ENCODE data around the gene ASCC1. TPM values are rescaled to one million over a fixed set of nuclear protein-coding genes. Genes with fewer than 3 reads are reported as not detected.
"Not testable (repeated sequence)": the region's sequence is repeated elsewhere in the genome, so short reads cannot be mapped to it uniquely, and the experiment has no call there.

ASCC1 gene
- total and polyA plus RNA-seq, 2 donors = 29.7 to 33.5 TPM

DNA sequence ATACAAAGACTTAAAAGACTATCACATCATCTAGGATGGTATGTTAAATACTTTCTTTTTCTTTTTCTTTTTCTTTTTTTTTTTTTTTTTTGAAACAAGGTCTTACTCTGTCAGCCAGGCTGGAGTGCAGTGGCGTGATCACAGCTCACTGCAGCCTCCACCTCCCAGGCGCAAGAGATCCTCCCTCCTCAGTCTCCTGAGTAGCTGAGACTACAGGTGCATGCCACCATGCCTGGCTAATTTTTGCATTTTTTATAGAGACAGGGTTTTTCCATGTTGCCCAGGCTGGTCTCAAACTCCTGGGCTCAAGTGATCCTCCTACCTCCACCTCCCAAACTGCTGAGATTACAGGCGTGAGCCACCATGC is 108.1 kb downstream of the ASCC1 start:
- not testable (repeated sequence) for H3K36me3 ChIP-seq (ENCODE audit: insufficient read depth); H3K4me3 ChIP-seq (ENCODE audit: low read depth, low read length); H3K27ac ChIP-seq (ENCODE audit: low read depth); H3K4me1 ChIP-seq (ENCODE audit: insufficient read depth); DNase-seq (ENCODE audit: extremely low spot score)
- WGBS = 97% methylated on average over 3 of the region's 3 CpGs

DNA sequence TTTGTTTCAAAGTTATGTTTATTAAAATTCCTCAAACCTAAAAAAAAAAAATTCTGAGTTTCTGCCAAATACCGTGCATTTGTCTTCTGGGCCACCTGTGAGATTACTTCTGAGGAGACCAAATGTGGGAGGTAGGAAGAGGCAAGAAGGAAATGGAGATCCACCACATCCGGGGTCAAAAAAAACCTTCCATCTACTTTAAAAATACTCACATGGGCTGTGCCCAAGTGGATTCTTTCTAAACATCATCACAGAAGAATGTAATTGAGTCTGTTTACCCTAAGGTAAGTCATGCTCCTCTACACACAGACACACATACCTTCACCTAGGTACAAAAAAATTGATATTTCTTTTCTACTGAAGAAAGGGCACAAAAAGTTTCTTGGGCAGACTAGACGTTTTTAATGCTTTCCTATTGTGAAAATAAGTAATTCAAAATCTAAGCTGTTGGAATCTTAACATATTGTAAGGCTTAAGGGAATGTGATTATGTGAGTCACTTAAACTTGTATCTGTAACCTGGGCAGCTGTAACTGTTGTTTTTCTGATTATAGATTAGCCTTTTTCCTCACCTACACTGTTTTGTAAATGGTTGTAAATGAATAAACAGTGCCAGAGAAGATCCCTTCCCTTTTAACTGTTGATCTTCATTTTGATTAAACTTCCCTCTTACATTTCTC is 108.6 kb downstream of the ASCC1 start:
- H3K27ac ChIP-seq (ENCODE audit: low read depth) = no peak overlapping the region
- 51% methylated on average over 3 of the region's 3 CpGs for WGBS
- H3K4me3 ChIP-seq (ENCODE audit: low read depth, low read length) = no peak overlapping the region
- H3K36me3 ChIP-seq (ENCODE audit: insufficient read depth) = no peaks in the 10 kb centered on the region
- no peak for DNase-seq (ENCODE audit: extremely low spot score)
- no peaks in the 10 kb centered on the region for H3K4me1 ChIP-seq (ENCODE audit: insufficient read depth)

DNA sequence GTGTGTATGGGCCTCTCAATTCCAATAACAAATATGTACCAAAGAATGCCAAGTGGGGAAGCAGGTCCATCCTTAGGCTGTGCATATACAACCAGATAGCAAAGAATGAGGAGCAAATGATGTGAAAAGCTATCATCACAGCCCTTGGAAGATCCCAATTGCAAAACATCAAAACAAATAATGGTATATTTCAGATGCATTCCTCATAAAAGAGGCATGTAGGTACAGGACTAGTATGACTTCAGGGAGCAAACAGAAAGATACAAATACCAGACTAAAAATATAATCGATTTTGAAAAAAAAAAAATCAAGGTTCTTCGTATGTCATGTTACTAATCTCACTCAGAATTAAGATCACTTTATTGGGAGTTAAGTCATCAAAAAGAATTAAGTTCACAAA is 109.2 kb downstream of the ASCC1 start:
- Histone ChIP-seq H3K4me3 (ENCODE audit: low read depth, low read length) (no peak overlapping the region), H3K36me3 (ENCODE audit: insufficient read depth) (no peaks in the 10 kb centered on the region), H3K4me1 (ENCODE audit: insufficient read depth) (no peaks in the 10 kb centered on the region), H3K27ac (ENCODE audit: low read depth) (no peak overlapping the region)
- no peak for DNase-seq (ENCODE audit: extremely low spot score)
- 87% methylated on average over 2 of the region's 2 CpGs for WGBS

DNA sequence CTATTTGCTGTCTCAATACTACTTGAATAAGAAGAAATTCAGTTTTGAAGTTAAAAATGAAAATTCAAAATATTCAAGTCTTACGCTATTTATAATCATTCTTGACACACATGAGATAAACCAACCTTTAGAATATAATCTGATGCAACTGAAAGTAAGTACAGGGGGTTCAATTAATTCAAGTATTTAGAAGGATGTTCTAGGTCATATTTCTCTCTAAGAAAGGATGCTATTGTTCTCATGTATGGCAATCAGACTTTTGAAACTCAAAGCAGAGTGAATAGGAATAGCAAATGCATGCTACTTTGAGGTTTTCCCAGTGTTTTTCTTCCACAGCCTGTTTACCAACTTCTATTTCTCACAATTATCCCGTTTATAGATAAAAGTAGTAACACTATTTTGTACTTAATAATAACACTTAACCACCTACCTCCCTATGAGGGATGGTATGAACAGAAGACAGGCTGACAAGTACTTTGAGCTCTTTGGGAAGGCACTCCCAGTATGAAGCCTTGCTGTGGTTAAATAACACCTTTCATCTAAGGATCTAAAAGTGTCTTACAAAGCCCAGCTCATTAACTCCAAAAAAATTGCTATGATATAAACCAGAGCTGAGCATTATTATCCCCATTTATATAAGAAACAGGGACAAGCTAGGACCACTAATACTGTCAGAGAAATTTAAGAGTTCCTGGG is 109.8 kb downstream of the ASCC1 start:
- WGBS = 89% methylated on average over 2 of the region's 2 CpGs
- DNase-seq (ENCODE audit: extremely low spot score) = no peak
- Histone ChIP-seq H3K27ac (ENCODE audit: low read depth) (no peak overlapping the region), H3K36me3 (ENCODE audit: insufficient read depth) (no peaks in the 10 kb centered on the region), H3K4me3 (ENCODE audit: low read depth, low read length) (no peak overlapping the region), H3K4me1 (ENCODE audit: insufficient read depth) (no peaks in the 10 kb centered on the region)

DNA sequence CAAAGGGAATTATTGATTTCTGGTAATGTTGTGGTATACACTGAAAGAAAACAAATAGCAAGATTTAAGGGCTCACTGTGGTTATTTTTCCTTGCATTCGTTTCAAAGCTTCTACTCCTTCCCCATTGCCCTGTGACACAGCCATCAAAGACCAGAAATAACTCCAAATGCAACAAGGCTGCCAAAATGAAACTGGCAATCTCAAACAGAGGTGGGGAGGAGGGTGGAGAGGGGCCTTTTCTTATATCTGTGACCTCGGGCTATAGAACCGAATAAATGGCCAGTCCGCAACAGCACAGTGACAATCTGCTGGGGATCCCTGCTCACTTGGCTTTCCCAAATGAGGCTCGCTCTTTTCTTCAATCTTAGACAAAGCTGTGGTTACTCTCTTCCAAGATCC is 110.4 kb downstream of the ASCC1 start:
- no peak overlapping the region for H3K27ac ChIP-seq (ENCODE audit: low read depth)
- no peak for DNase-seq (ENCODE audit: extremely low spot score)
- 92% methylated on average over 5 of the region's 5 CpGs for WGBS

DNA sequence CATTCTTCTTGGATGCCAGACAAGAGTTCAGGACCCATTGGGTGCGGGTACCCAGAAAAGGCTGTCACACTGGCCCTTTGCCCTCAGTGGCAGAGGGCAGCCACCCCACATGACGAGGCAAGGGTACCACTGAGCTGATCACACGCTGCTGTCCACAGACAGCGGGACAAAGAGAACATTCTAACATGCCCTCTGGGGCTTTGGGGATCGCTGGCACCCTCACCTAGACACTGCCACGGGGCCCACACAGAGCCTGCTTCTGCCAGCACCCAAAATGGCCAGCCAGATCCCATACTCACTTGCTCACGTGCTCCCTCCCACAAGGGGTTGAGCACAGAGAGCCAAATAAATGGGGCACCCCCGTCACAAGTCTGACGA is 111.0 kb downstream of the ASCC1 start:
- WGBS = 96% methylated on average over 9 of the region's 9 CpGs
- no peak overlapping the region for H3K4me3 ChIP-seq (ENCODE audit: low read depth, low read length)
- H3K36me3 ChIP-seq (ENCODE audit: insufficient read depth) = peaks cover 1% of the 10 kb centered on the region
- no peak overlapping the region for H3K27ac ChIP-seq (ENCODE audit: low read depth)
- no peaks in the 10 kb centered on the region for H3K4me1 ChIP-seq (ENCODE audit: insufficient read depth)
- DNase-seq (ENCODE audit: extremely low spot score) = no peak

More for the DNA sequence above, 110.4 kb downstream of the ASCC1 start:
- no peak overlapping the region for H3K4me3 ChIP-seq (ENCODE audit: low read depth, low read length)
- H3K36me3 ChIP-seq (ENCODE audit: insufficient read depth) = peaks cover 1% of the 10 kb centered on the region
- no peaks in the 10 kb centered on the region for H3K4me1 ChIP-seq (ENCODE audit: insufficient read depth)

DNA sequence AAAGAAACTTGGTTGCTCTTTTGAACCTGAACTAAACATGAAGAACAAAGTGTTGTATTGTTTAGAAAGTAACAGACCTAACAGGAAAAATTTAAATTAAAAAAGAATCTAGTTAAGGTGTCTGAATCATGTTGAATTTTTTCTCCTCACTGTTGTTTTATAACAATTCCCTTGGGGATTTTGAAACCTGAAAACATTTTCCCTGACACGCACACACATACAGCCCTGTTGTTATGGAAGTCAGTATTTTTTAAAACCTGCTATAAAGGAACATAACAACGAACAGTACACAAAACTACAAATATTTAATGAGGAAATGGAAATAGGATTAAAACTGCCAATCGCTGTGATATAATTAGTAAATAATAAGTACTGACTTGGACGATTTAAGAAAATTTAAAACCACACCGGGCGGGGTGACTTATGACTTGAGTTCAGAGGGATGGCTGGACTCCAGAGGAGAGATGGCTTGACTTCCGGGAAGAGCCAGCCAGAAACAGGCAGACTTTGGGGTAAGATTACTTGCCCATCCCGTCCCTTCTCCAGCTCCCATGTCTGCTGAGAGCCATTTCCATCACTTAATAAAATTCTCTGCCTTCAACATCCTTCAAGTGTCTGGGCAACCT is 111.5 kb downstream of the ASCC1 start:
- Histone ChIP-seq H3K27ac (ENCODE audit: low read depth) (no peak overlapping the region), H3K36me3 (ENCODE audit: insufficient read depth) (peaks cover 1% of the 10 kb centered on the region), H3K4me3 (ENCODE audit: low read depth, low read length) (no peak overlapping the region), H3K4me1 (ENCODE audit: insufficient read depth) (no peaks in the 10 kb centered on the region)
- WGBS = 75% methylated on average over 8 of the region's 8 CpGs
- DNase-seq (ENCODE audit: extremely low spot score) = no peak

DNA sequence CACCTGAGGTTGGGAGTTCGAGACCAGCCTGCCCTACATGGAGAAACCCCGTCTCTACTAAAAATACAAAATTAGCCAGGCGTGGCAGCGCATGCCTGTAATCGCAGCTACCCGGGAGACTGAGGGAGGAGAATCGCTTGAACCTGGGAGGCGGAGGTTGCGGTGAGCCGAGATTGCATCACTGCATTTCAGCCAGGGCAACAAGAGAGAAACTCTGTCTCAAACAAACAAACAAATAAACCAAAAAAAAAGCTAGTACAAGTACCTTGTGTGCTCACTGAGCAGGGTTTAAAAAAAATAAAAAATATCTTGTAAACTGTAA is 116.5 kb downstream of the ASCC1 start:
- no peaks in the 10 kb centered on the region for H3K4me1 ChIP-seq (ENCODE audit: insufficient read depth)
- H3K36me3 ChIP-seq (ENCODE audit: insufficient read depth) = peaks cover 1% of the 10 kb centered on the region
- H3K27ac ChIP-seq (ENCODE audit: low read depth) = no peak overlapping the region
- no peak for DNase-seq (ENCODE audit: extremely low spot score)
- WGBS = 98% methylated on average over 10 of the region's 10 CpGs
- H3K4me3 ChIP-seq (ENCODE audit: low read depth, low read length) = no peak overlapping the region

DNA sequence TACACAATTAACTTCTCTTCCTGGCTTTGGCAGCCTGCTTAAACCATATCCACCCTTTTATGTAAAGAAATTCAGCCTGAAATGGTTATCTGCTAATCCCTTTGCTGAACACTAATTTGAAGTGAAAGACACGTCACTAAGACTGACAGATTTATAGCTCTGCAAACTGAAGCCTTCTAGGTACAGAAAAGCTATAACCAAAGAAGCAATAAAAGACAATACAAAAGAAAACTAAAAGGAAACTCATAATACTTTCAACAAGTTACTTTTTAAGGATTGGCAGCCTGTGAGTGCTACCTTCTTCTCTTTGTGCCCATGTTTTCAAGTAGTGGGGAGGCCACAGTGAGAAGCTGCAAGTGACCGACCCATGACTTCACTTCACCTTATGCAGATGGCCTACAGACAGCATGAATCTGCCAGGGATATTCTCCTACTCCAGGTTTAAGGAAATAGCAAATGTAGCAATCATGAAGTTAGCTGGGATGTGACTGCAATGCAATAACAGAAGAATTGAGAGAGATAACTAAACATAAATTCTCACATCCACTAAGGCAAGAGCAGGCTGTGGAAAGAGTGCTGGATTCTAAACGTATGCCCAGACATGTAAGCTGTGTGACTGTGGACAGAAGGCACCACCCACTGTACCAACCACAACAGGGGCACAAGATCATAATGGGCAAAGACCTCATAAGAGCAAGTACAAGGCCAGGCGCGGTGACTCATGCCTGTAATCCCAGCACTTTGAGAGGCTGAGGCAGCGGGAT is 117.1 kb downstream of the ASCC1 start:
- Histone ChIP-seq H3K27ac (ENCODE audit: low read depth) (no peak overlapping the region), H3K36me3 (ENCODE audit: insufficient read depth) (peaks cover 1% of the 10 kb centered on the region), H3K4me1 (ENCODE audit: insufficient read depth) (no peaks in the 10 kb centered on the region), H3K4me3 (ENCODE audit: low read depth, low read length) (no peak overlapping the region)
- no peak for DNase-seq (ENCODE audit: extremely low spot score)
- 91% methylated on average over 6 of the region's 6 CpGs for WGBS

DNA sequence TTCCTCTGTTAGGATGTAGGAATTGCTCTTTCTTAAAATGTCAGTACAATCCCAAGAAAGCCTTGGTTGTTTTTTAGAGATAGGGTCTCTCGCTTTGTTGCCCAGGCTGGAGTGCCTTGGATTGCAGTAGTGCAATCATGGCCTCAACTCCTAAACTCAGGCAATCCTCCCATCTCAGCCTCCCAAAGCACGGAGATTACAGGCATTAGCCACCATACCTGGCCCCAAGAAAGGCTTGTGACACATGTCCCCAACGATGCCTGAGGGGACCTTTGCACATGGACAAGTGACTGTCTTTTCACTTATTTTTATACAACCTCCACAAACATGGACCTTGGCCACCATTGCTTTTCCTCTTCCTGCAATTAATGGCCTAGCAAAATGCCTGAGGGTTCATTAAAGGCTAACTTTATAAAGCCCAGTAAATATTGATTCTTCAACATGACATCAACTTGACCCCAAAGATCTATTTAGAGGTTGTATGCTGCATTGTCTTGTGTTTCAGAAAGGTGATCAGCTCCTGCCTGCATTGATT is 117.7 kb downstream of the ASCC1 start:
- WGBS = 94% methylated on average over 3 of the region's 3 CpGs
- Histone ChIP-seq H3K36me3 (ENCODE audit: insufficient read depth) (peaks cover 1% of the 10 kb centered on the region), H3K27ac (ENCODE audit: low read depth) (no peak overlapping the region), H3K4me1 (ENCODE audit: insufficient read depth) (no peaks in the 10 kb centered on the region), H3K4me3 (ENCODE audit: low read depth, low read length) (no peak overlapping the region)
- no peak for DNase-seq (ENCODE audit: extremely low spot score)

DNA sequence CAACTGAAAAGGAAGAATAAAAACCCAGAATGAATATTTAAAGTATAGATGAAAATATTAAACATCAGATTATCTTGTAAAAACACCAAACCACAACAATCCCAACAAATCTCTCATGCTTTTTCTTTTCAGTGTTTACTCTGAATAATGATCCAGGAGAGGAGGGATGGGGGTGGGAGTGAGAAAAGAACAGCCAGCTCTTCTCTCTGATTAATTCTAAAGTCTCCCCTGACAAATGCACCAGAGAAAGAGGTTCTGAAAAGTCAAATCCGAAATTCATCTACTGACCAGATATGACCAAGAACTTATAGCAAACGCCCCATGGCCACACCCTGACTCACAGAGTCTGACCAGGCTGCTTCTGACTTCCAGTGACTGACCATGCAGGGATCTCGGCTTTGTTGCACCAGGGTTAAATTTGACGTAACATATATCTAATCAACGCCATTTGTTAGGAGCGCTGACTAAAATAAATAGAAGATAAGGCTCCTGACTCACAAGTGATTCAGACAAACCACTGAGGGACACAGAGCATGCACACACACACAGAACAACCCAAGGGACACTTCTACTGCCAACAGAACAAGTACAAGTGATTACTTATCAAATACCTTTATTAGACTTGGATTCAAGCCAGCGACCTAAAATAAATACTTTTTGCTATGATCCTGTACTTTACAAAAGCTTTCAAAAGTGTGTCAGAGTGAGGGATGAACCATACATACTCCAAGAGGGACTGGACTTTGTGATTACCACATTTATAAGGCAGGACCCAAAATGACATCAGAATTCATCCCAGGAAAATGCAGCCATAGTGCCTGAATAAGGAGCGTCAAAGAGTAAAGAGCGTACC is 118.4 kb downstream of the ASCC1 start:
- Histone ChIP-seq H3K27ac (ENCODE audit: low read depth) (no peak overlapping the region), H3K36me3 (ENCODE audit: insufficient read depth) (peaks cover 1% of the 10 kb centered on the region), H3K4me3 (ENCODE audit: low read depth, low read length) (no peak overlapping the region), H3K4me1 (ENCODE audit: insufficient read depth) (no peaks in the 10 kb centered on the region)
- no peak for DNase-seq (ENCODE audit: extremely low spot score)
- 43% methylated on average over 9 of the region's 9 CpGs for WGBS

DNA sequence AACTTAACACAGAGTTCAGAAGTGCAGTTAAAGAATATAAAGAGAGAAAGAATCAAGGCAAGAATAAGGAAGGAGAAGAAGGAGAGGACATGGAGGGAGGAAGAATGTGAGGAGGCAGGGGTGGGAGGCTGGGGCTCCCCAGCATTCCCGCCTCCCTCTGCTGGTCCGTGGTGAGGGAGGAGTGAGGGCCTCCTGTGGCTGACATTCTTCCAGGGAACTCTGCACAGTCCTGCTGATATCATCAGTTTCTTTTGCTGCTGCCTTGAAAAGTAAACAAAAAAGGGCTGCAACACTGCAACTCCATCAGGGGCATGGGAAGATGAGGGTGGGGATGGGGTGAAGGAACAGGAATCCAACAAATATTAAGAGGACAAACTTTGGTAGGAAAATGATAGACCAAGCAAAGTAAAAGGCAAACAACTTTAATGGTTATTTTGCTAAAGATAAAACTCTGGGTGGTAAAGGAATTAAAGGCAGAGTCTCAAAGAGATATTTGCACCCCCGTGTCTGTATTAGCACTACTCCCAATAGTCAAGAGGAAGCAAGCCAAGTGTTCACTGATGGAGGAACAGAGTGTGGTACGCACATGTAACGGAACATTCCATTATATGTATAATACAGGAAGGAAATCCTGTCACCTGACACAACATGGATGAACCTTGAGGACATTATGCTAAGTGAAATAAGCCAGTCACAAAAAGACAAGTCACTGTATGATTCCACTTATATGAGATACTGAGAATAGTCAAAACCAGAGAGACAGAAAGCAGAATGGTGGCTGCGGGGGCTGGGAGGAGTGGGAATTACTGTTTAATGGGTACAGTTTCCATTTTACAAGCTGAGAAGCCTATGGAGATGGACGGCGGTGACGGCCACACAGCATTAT is 119.7 kb downstream of the ASCC1 start:
- Histone ChIP-seq H3K27ac (ENCODE audit: low read depth) (no peak overlapping the region), H3K4me3 (ENCODE audit: low read depth, low read length) (no peak overlapping the region), H3K36me3 (ENCODE audit: insufficient read depth) (peaks cover 1% of the 10 kb centered on the region), H3K4me1 (ENCODE audit: insufficient read depth) (no peaks in the 10 kb centered on the region)
- 70% methylated on average over 9 of the region's 9 CpGs for WGBS
- DNase-seq (ENCODE audit: extremely low spot score) = no peak
